ENCODE measurements around the gene SLC6A6.

The SLC6A6 gene

GRCh38 chr3:14368146-14368545 is 34.3 kb upstream of the SLC6A6 start:
- Histone ChIP-seq H3K4me2 (ENCODE audit: low read length) (no peak overlapping the region), H3K9ac (no peak overlapping the region), H3K4me3 (ENCODE audit: low read depth, low read length) (no peak overlapping the region), H3K27me3 (ENCODE audit: control insufficient read depth, insufficient read depth, low read length) (no peaks in the 10 kb centered on the region), H3K4me1 (peaks cover 10% of the 10 kb centered on the region), H3K9me3 (ENCODE audit: control insufficient read depth, low read length) (no peaks in the 10 kb centered on the region), H3K79me2 (no peaks in the 10 kb centered on the region), H3K36me3 (ENCODE audit: control insufficient read depth, insufficient read depth, low read length) (no peaks in the 10 kb centered on the region), H3K27ac (no peak overlapping the region), H2AFZ (no peak overlapping the region)
- TF ChIP-seq, protein P1, sequence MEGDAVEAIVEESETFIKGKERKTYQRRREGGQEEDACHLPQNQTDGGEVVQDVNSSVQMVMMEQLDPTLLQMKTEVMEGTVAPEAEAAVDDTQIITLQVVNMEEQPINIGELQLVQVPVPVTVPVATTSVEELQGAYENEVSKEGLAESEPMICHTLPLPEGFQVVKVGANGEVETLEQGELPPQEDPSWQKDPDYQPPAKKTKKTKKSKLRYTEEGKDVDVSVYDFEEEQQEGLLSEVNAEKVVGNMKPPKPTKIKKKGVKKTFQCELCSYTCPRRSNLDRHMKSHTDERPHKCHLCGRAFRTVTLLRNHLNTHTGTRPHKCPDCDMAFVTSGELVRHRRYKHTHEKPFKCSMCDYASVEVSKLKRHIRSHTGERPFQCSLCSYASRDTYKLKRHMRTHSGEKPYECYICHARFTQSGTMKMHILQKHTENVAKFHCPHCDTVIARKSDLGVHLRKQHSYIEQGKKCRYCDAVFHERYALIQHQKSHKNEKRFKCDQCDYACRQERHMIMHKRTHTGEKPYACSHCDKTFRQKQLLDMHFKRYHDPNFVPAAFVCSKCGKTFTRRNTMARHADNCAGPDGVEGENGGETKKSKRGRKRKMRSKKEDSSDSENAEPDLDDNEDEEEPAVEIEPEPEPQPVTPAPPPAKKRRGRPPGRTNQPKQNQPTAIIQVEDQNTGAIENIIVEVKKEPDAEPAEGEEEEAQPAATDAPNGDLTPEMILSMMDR (IDR thresholded peaks at IDR 0.05): no peak

- Histone ChIP-seq H3K9me3 (ENCODE audit: control insufficient read depth, low read length) (no peaks in the 10 kb centered on the region), H3K9ac (no peak overlapping the region), H3K4me1 (peaks cover 10% of the 10 kb centered on the region), H3K4me2 (ENCODE audit: low read length) (no peak overlapping the region), H3K36me3 (ENCODE audit: control insufficient read depth, insufficient read depth, low read length) (no peaks in the 10 kb centered on the region), H3K79me2 (no peaks in the 10 kb centered on the region), H3K27me3 (ENCODE audit: control insufficient read depth, insufficient read depth, low read length) (no peaks in the 10 kb centered on the region), H3K27ac (no peak overlapping the region), H2AFZ (no peak overlapping the region), H3K4me3 (ENCODE audit: low read depth, low read length) (no peak overlapping the region)
- TF ChIP-seq, protein P1 (IDR thresholded peaks at IDR 0.05): no peak
Measured at GRCh38 chr3:14368885-14369284, 33.5 kb upstream of the SLC6A6 start.

DNA sequence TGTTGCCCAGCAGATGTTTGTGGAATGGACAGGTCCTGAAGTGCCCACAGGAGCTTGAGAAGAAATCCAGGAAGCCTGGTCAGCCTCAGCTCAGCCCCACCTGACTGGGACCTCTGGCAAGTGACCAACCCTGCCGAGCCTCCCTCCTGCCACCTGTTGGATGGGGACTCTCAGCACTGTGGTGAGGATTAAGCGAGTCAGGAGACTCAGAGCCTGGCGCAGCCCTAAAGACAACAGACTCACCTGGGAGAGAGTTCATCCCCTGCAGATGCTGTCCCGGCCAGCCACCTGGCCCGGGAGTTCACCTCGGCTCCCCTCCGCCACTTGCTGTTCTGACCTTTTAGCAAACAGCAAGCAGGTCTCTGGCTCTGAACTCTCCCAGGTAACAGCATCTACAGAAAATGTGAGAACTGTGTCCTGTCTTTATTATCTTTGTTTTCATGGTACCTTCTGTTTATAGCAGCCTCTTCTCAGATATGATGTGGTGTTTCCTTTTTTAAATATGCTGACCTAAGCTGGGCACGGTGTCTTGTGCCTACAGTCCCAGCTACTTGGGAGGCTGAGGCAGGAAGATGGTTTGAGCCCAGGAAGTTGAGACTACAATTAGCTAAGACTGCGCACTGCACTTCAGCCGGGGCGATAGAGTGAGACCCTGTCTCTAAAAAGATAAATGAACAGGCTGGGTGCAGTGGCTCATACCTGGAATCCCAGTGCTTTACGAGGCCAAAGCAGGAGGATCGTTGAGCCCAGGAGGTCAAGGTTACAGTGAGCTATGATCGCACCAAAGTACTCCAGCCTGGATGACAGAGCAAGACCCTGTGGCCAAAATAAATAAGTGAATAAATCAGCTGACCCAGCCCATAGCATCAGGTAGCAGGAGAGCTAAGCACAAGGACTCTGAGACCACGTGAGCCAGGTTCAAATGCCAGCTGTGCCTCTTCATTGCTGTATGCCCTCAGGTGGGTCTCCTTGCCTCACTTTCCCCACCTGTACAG is 32.4 kb upstream of the SLC6A6 start:
- Histone ChIP-seq H3K79me2 (no peaks in the 10 kb centered on the region), H3K4me3 (ENCODE audit: low read depth, low read length) (no peak overlapping the region), H3K27me3 (ENCODE audit: control insufficient read depth, insufficient read depth, low read length) (no peaks in the 10 kb centered on the region), H3K4me2 (ENCODE audit: low read length) (peak overlapping the region; percentile 18), H3K9me3 (ENCODE audit: control insufficient read depth, low read length) (no peaks in the 10 kb centered on the region), H3K27ac (no peak overlapping the region), H3K9ac (no peak overlapping the region), H2AFZ (no peak overlapping the region), H3K4me1 (peaks cover 10% of the 10 kb centered on the region), H3K36me3 (ENCODE audit: control insufficient read depth, insufficient read depth, low read length) (no peaks in the 10 kb centered on the region)
- TF ChIP-seq, protein P1 (IDR thresholded peaks at IDR 0.05): no peak

GRCh38 chr3:14370720-14371572 is 31.5 kb upstream of the SLC6A6 start:
- no peak overlapping the region for H3K9ac ChIP-seq
- TF ChIP-seq, protein P1 (IDR thresholded peaks at IDR 0.05): no peak
- H3K36me3 ChIP-seq (ENCODE audit: control insufficient read depth, insufficient read depth, low read length): no peaks in the 10 kb centered on the region
- H3K79me2 ChIP-seq: no peaks in the 10 kb centered on the region
- H3K4me2 ChIP-seq (ENCODE audit: low read length): no peak overlapping the region
- H2AFZ ChIP-seq: no peak overlapping the region
- no peaks in the 10 kb centered on the region for H3K27me3 ChIP-seq (ENCODE audit: control insufficient read depth, insufficient read depth, low read length)
- H3K9me3 ChIP-seq (ENCODE audit: control insufficient read depth, low read length): no peaks in the 10 kb centered on the region
- no peak overlapping the region for H3K27ac ChIP-seq
- H3K4me1 ChIP-seq: peaks cover 10% of the 10 kb centered on the region
- no peak overlapping the region for H3K4me3 ChIP-seq (ENCODE audit: low read depth, low read length)
